Upper lobe of left lung (tissue), 6 donors: ENCODE data around the gene TRAF1. TPM values are rescaled to one million over a fixed set of nuclear protein-coding genes. Genes with fewer than 3 reads are reported as not detected.

Experiments
- ATAC-seq, 2 donors: fragments of 200-7000 bp; cut with Tn5 transposase; one replicate each; pipeline ENCODE4 v1.9.1; 2022; ENCODE audit warnings: mild to moderate bottlenecking in 2 of 2, moderate library complexity in 2 of 2; ENCODE audit not compliant: low FRiP score in 2 of 2
- DNase-seq, 2 donors: peaks; one replicate each; pipeline ENCODE4 v3.0.0-alpha.2; 2019 to 2020
- H3K27ac ChIP-seq, 4 donors: fragments of 200-600 bp; sonication (generic); one replicate each; pipeline ENCODE4 v1.5.1; 2016 to 2019
- H3K27me3 ChIP-seq, 4 donors: fragments of 200-600 bp; sonication (generic); one replicate each; pipeline ENCODE4 v1.5.1; 2017 to 2019
- H3K36me3 ChIP-seq, 4 donors: fragments of 200-600 bp; sonication (generic); one replicate each; pipeline ENCODE4 v1.5.1; 2016 to 2019
- H3K4me1 ChIP-seq, 4 donors: fragments of 200-600 bp; sonication (generic); one replicate each; pipeline ENCODE4 v1.5.1; 2018 to 2019
- H3K4me3 ChIP-seq, 4 donors: fragments of 200-600 bp; sonication (generic); one replicate each; pipeline ENCODE4 v1.5.1; 2017 to 2019; ENCODE audit warnings: mild to moderate bottlenecking in 2 of 4, moderate library complexity in 1 of 4
- H3K9me3 ChIP-seq, 4 donors: fragments of 200-600 bp; sonication (generic); one replicate each; pipeline ENCODE4 v1.5.1; 2018 to 2019
- CTCF ChIP-seq, 6 experiments: fragments of 450-650 bp in 4 of 6; fragments of 200-600 bp in 2 of 6; sonication (generic) in 2 of 6; IDR thresholded peaks; one replicate each; pipeline ENCODE4 v1.5.1; 2016 to 2019; ENCODE audit warnings: antibody characterized with exemption in 6 of 6
- EP300 ChIP-seq, 4 donors: sonication (generic); formaldehyde crosslinking; IDR thresholded peaks; one replicate each; pipeline ENCODE4 v1.5.1; 2017; ENCODE audit warnings: antibody characterized with exemption in 4 of 4, control low read depth in 2 of 4
- POLR2A ChIP-seq, 4 donors: fragments of 450-650 bp; IDR thresholded peaks; one replicate each; pipeline ENCODE4 v1.5.1; 2016 to 2017; ENCODE audit warnings: antibody characterized with exemption in 4 of 4, mild to moderate bottlenecking in 2 of 4
- POLR2AphosphoS5 ChIP-seq, 2 donors: sonication (generic); formaldehyde crosslinking; IDR thresholded peaks; one replicate each; pipeline ENCODE4 v1.5.1; 2017; ENCODE audit warnings: antibody characterized with exemption in 2 of 2
- WGBS, 2 donors: methylation state at CpG; one replicate each; pipeline ENCODE4 v1.1.5; 2017 to 2018; 5-methylcytosine and 5-hydroxymethylcytosine counted together
- total RNA-seq, 6 donors: library from RNA; depleted of rRNA in 4 of 6; stranded (reverse); fragments of >200 nt in 4 of 6; gene quantifications; one replicate each; pipeline versions ENCODE4 v1.1.0 to v1.2.1, GENCODE V29; 2016 to 2021
- donor health status: DM: no; HTN: no; CAD: no; lungs with moderate emphysema.
- donor health status: DM: no; HTN: yes; CAD: no; lungs with severe emphysema.

Gene TRAF1
- total RNA-seq, 6 donors from 2014 or later: 2.9 to 29.3 (median 6.6) TPM

- Histone ChIP-seq H3K36me3 (peaks cover 0 to 19% (median 7%) of the 10 kb centered on the region in 4 donors), H3K27me3 (no peaks in the 10 kb centered on the region), H3K4me1 (peaks cover 0 to 13% (median 4%) of the 10 kb centered on the region in 4 donors), H3K9me3 (no peaks in the 10 kb centered on the region), H3K4me3 (no peak overlapping the region), H3K27ac (no peak overlapping the region)
- ATAC-seq (no peak), DNase-seq (peak in 1 of 2 donors; percentile 56)
- TF ChIP-seq EP300 (IDR thresholded peaks at IDR 0.05): no peak
- no peak for TF ChIP-seq POLR2AphosphoS5 (IDR thresholded peaks at IDR 0.05)
- TF ChIP-seq CTCF (IDR thresholded peaks at IDR 0.05): no peak
- TF ChIP-seq POLR2A (IDR thresholded peaks at IDR 0.05): no peak
- 87 to 89% methylated on average over 5 to 13 of the region's 13 CpGs for WGBS, 2 donors
Measured at GRCh38 chr9:120912958-120913646, 13.5 kb downstream of the TRAF1 start.

- Histone ChIP-seq H3K9me3 (no peaks in the 10 kb centered on the region), H3K27ac (no peak overlapping the region), H3K4me3 (no peak overlapping the region), H3K4me1 (peaks cover 0 to 7% (median 3%) of the 10 kb centered on the region in 4 donors), H3K27me3 (no peaks in the 10 kb centered on the region), H3K36me3 (peaks cover 0 to 19% (median 7%) of the 10 kb centered on the region in 4 donors)
- WGBS, 2 donors: 88 to 91% methylated on average over 5 to 9 of the region's 9 CpGs
- ATAC-seq: no peak
- no peak for DNase-seq
- TF ChIP-seq EP300 (IDR thresholded peaks at IDR 0.05): no peak
- no peak for TF ChIP-seq POLR2A (IDR thresholded peaks at IDR 0.05)
- TF ChIP-seq POLR2AphosphoS5 (IDR thresholded peaks at IDR 0.05): no peak
- no peak for TF ChIP-seq CTCF (IDR thresholded peaks at IDR 0.05)
Measured at GRCh38 chr9:120911295-120911837, 15.2 kb downstream of the TRAF1 start.

- Histone ChIP-seq H3K4me3 (no peak overlapping the region), H3K27ac (peak overlapping the region in 1 of 4 donors; percentile 10), H3K9me3 (no peaks in the 10 kb centered on the region), H3K27me3 (no peaks in the 10 kb centered on the region), H3K4me1 (no peaks in the 10 kb centered on the region), H3K36me3 (peaks cover 0 to 19% (median 7%) of the 10 kb centered on the region in 4 donors)
- 88 to 97% methylated on average over 3 of the region's 3 CpGs for WGBS, 2 donors
- ATAC-seq (no peak), DNase-seq (no peak)
- TF ChIP-seq POLR2AphosphoS5 (IDR thresholded peaks at IDR 0.05): no peak
- TF ChIP-seq EP300 (IDR thresholded peaks at IDR 0.05): no peak
- TF ChIP-seq CTCF (IDR thresholded peaks at IDR 0.05): no peak
- TF ChIP-seq POLR2A (IDR thresholded peaks at IDR 0.05): no peak
Measured at GRCh38 chr9:120910643-120911042, 16.0 kb downstream of the TRAF1 start.

GRCh38 chr9:120909904-120910303 is 16.7 kb downstream of the TRAF1 start:
- no peak for TF ChIP-seq POLR2AphosphoS5 (IDR thresholded peaks at IDR 0.05)
- TF ChIP-seq EP300 (IDR thresholded peaks at IDR 0.05): no peak
- no peak for TF ChIP-seq POLR2A (IDR thresholded peaks at IDR 0.05)
- TF ChIP-seq CTCF (IDR thresholded peaks at IDR 0.05): no peak
- peaks cover 0 to 19% (median 7%) of the 10 kb centered on the region in 4 donors for H3K36me3 ChIP-seq
- 49 to 61% methylated on average over 4 to 5 of the region's 5 CpGs for WGBS, 2 donors
- no peaks in the 10 kb centered on the region for H3K9me3 ChIP-seq
- H3K27ac ChIP-seq: peak overlapping the region in 2 of 4 donors; percentile 10 to 47
- no peak overlapping the region for H3K4me3 ChIP-seq
- DNase-seq (no peak), ATAC-seq (no peak)
- no peaks in the 10 kb centered on the region for H3K27me3 ChIP-seq
- no peaks in the 10 kb centered on the region for H3K4me1 ChIP-seq
